ENCODE measurements around the gene ELOF1.

DNA sequence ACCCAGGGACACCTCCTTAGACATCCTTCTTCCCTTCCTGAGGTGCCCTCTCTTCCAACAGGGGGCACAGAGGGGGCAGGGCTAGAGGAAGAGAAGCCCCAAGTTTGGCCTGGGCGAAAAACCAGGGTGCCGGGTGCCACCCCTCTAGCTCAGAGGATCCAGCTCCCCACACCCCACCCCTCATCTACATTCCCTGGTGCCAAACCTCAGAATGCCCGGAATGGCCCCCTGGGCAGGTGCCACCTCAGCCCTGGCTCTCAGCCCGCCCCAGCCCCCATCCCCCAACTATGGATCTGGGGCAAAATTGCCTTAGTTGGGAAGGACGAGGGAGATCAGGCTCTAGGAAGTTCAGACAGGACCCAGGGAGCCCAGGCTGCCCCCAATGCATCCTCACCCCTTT is 18.4 kb downstream of the ELOF1 start:
- TF ChIP-seq, protein P1, sequence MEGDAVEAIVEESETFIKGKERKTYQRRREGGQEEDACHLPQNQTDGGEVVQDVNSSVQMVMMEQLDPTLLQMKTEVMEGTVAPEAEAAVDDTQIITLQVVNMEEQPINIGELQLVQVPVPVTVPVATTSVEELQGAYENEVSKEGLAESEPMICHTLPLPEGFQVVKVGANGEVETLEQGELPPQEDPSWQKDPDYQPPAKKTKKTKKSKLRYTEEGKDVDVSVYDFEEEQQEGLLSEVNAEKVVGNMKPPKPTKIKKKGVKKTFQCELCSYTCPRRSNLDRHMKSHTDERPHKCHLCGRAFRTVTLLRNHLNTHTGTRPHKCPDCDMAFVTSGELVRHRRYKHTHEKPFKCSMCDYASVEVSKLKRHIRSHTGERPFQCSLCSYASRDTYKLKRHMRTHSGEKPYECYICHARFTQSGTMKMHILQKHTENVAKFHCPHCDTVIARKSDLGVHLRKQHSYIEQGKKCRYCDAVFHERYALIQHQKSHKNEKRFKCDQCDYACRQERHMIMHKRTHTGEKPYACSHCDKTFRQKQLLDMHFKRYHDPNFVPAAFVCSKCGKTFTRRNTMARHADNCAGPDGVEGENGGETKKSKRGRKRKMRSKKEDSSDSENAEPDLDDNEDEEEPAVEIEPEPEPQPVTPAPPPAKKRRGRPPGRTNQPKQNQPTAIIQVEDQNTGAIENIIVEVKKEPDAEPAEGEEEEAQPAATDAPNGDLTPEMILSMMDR (IDR thresholded peaks at IDR 0.05): no peak
- TF ChIP-seq JUN (IDR thresholded peaks at IDR 0.05) (no peak), POLR2A (IDR thresholded peaks at IDR 0.05; ENCODE audit: low read length) (no peak), NR3C1 (IDR thresholded peaks at IDR 0.05) (no peak), GATA3 (IDR thresholded peaks at IDR 0.05; ENCODE audit: borderline replicate concordance) (no peak), POLR2AphosphoS2 (conservative IDR thresholded peaks at IDR 0.05; ENCODE audit: low read length) (no peak), RNF2 (IDR thresholded peaks at IDR 0.05; ENCODE audit: borderline replicate concordance, low read depth) (no peak)
- TF ChIP-seq, protein P2, sequence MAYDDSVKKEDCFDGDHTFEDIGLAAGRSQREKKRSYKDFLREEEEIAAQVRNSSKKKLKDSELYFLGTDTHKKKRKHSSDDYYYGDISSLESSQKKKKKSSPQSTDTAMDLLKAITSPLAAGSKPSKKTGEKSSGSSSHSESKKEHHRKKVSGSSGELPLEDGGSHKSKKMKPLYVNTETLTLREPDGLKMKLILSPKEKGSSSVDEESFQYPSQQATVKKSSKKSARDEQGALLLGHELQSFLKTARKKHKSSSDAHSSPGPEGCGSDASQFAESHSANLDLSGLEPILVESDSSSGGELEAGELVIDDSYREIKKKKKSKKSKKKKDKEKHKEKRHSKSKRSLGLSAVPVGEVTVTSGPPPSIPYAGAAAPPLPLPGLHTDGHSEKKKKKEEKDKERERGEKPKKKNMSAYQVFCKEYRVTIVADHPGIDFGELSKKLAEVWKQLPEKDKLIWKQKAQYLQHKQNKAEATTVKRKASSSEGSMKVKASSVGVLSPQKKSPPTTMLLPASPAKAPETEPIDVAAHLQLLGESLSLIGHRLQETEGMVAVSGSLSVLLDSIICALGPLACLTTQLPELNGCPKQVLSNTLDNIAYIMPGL (CRISPR knock-in tag; IDR thresholded peaks at IDR 0.05; ENCODE audit: borderline replicate concordance): no peak
- TF ChIP-seq, protein P3, sequence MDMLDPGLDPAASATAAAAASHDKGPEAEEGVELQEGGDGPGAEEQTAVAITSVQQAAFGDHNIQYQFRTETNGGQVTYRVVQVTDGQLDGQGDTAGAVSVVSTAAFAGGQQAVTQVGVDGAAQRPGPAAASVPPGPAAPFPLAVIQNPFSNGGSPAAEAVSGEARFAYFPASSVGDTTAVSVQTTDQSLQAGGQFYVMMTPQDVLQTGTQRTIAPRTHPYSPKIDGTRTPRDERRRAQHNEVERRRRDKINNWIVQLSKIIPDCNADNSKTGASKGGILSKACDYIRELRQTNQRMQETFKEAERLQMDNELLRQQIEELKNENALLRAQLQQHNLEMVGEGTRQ (IDR thresholded peaks at IDR 0.05): no peak
- TF ChIP-seq, protein P4, sequence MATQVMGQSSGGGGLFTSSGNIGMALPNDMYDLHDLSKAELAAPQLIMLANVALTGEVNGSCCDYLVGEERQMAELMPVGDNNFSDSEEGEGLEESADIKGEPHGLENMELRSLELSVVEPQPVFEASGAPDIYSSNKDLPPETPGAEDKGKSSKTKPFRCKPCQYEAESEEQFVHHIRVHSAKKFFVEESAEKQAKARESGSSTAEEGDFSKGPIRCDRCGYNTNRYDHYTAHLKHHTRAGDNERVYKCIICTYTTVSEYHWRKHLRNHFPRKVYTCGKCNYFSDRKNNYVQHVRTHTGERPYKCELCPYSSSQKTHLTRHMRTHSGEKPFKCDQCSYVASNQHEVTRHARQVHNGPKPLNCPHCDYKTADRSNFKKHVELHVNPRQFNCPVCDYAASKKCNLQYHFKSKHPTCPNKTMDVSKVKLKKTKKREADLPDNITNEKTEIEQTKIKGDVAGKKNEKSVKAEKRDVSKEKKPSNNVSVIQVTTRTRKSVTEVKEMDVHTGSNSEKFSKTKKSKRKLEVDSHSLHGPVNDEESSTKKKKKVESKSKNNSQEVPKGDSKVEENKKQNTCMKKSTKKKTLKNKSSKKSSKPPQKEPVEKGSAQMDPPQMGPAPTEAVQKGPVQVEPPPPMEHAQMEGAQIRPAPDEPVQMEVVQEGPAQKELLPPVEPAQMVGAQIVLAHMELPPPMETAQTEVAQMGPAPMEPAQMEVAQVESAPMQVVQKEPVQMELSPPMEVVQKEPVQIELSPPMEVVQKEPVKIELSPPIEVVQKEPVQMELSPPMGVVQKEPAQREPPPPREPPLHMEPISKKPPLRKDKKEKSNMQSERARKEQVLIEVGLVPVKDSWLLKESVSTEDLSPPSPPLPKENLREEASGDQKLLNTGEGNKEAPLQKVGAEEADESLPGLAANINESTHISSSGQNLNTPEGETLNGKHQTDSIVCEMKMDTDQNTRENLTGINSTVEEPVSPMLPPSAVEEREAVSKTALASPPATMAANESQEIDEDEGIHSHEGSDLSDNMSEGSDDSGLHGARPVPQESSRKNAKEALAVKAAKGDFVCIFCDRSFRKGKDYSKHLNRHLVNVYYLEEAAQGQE (IDR thresholded peaks at IDR 0.05): no peak
- TF ChIP-seq, protein P5, sequence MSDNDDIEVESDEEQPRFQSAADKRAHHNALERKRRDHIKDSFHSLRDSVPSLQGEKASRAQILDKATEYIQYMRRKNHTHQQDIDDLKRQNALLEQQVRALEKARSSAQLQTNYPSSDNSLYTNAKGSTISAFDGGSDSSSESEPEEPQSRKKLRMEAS (IDR thresholded peaks at IDR 0.05): no peak
- TF ChIP-seq, protein P6, sequence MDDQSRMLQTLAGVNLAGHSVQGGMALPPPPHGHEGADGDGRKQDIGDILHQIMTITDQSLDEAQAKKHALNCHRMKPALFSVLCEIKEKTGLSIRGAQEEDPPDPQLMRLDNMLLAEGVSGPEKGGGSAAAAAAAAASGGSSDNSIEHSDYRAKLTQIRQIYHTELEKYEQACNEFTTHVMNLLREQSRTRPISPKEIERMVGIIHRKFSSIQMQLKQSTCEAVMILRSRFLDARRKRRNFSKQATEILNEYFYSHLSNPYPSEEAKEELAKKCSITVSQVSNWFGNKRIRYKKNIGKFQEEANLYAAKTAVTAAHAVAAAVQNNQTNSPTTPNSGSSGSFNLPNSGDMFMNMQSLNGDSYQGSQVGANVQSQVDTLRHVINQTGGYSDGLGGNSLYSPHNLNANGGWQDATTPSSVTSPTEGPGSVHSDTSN (IDR thresholded peaks at IDR 0.05): no peak
